ACC112 (cell line): ENCODE results near the gene GNB5.

Experiments
- H2AFZ ChIP-seq: fragments of 200-600 bp; sonication (generic); one replicate; pipeline ENCODE4 v1.6.0; 2017; ENCODE audit warnings: antibody characterized with exemption, low read length; ENCODE audit not compliant: unreplicated experiment
- H3K27ac ChIP-seq: fragments of 200-600 bp; sonication (generic); 2 replicates; pipeline ENCODE4 v1.5.1; 2014; ENCODE audit warnings: low read depth, mild to moderate bottlenecking, antibody characterized with exemption, low read length, moderate library complexity
- H3K27me3 ChIP-seq: fragments of 200-600 bp; sonication (generic); 2 replicates; pipeline ENCODE4 v1.6.1; 2014; ENCODE audit warnings: mild to moderate bottlenecking, antibody characterized with exemption, low read length, moderate library complexity, mixed read lengths; ENCODE audit not compliant: insufficient read depth
- H3K36me3 ChIP-seq: fragments of 200-600 bp; sonication (generic); 2 replicates; pipeline ENCODE4 v1.6.1; 2016; ENCODE audit warnings: mild to moderate bottlenecking, antibody characterized with exemption, low read length, moderate library complexity, mixed read lengths; ENCODE audit not compliant: insufficient read depth
- H3K4me1 ChIP-seq: fragments of 200-600 bp; sonication (generic); one replicate; pipeline ENCODE4 v1.6.1; 2016; ENCODE audit warnings: low read length, mixed read lengths; ENCODE audit not compliant: insufficient read depth, unreplicated experiment, control insufficient read depth
- H3K4me3 ChIP-seq: fragments of 200-600 bp; sonication (generic); 2 replicates; pipeline ENCODE4 v1.5.1; 2014; ENCODE audit warnings: mild to moderate bottlenecking, low read depth, low read length
- H3K79me2 ChIP-seq: fragments of 200-600 bp; sonication (generic); one replicate; pipeline ENCODE4 v1.6.0; 2016; ENCODE audit warnings: low read length; ENCODE audit not compliant: control insufficient read depth, unreplicated experiment, insufficient read depth

GNB5 gene

DNA sequence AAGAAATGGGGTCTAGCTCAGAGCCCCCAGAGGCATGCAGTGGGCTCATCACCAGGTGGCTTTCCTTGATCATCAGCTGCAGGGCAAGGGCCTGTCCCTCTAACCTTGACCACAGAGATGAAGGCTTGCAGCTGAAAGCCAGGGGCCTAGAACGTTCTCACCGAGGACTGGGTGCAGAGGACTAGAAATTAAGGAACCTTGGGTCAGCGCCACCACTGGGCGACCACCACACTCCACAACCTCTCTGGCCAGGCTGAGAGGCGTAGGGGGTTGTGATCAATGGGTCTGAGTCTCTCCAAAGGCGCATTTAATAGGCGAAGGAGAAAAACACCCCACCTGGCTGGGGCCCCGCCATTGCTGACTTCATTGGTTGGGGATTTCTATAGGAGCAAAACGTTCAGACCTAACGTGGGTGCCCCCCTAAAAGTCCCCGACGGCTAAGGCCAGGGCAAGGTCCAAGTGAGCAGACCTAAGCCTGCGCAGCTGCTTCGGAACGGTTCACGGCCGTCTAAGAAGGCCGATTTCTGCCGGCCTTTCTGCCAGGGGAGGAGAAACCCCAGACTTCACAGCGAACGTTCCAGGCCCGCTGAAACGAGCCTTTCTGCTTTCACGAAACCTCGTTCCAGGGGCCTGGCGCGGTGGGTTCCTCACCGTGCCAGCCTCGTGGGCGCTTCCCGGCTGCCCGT, 79.5 kb downstream of the GNB5 start:
- peak overlapping the region; percentile 77 for H2AFZ ChIP-seq
- peaks cover 10% of the 10 kb centered on the region for H3K4me1 ChIP-seq
- H3K36me3 ChIP-seq = no peaks in the 10 kb centered on the region
- no peaks in the 10 kb centered on the region for H3K79me2 ChIP-seq
- peak overlapping the region; percentile 75 for H3K4me3 ChIP-seq
- H3K27me3 ChIP-seq = no peaks in the 10 kb centered on the region
- H3K27ac ChIP-seq = no peak overlapping the region

DNA sequence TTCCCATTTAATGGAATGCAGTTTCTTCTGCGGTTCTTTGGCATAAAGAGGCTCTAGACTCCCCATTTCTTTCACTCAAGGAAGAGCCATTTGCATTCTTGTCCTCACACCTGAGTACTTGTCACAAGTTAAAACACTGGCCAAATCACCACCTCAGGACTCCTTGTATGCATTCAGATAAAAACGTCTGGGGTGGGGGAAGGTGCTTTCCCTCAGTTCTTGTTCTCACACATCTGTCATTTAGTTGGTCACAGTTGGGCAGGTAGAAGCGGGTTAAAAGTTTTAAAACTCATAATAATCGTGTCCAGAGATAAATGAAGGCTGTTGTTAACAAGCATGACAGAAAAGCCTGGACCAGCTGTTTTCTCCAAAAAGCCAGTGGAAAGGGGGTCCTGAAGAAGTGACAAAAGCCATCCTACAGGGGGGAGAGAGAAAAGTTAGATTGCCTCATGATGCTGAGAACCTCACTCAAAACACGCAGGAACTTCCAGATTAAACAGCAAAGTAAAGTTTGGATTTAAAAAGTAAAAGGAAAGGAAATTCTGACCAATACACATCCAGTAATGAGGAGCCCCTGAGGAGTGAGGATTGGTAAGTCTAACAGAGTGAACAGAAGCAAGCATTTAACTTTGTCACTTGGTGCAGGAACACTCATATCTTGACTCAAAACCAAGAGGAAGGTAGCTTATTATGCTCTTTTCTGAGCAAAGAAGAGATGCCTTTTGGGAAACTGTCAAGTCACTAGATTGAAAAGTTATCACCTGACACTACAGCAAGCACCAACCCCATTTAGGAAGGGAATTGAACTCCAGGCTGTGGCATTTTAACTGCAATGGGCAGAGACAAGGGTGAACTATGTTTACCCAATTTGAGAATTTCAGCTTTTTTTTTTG, 81.4 kb downstream of the GNB5 start:
- no peak overlapping the region for H2AFZ ChIP-seq
- no peaks in the 10 kb centered on the region for H3K79me2 ChIP-seq
- H3K4me3 ChIP-seq = no peak overlapping the region
- no peak overlapping the region for H3K27ac ChIP-seq
- no peaks in the 10 kb centered on the region for H3K36me3 ChIP-seq
- H3K4me1 ChIP-seq = no peaks in the 10 kb centered on the region
- H3K27me3 ChIP-seq = no peaks in the 10 kb centered on the region

DNA sequence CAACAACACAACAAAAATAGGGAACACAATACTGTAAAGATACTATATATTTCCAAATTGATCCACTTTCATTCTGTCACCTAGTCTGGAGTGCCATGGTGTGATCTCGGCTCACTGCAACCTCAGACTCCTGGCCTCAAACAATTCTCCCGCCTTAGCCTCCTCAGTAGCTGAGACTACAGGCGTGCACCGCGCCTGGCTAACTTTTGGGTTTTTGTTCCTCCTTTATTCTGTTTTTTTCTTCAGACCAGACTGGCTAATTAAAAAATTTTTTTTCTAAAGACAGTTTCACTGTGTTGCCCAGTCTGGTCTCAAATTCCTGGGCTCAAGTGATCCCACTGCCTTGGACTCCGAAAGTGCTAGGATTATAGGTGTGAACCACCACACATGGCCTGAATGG, 84.0 kb downstream of the GNB5 start:
- H3K27ac ChIP-seq = no peak overlapping the region
- no peak overlapping the region for H3K4me3 ChIP-seq

DNA sequence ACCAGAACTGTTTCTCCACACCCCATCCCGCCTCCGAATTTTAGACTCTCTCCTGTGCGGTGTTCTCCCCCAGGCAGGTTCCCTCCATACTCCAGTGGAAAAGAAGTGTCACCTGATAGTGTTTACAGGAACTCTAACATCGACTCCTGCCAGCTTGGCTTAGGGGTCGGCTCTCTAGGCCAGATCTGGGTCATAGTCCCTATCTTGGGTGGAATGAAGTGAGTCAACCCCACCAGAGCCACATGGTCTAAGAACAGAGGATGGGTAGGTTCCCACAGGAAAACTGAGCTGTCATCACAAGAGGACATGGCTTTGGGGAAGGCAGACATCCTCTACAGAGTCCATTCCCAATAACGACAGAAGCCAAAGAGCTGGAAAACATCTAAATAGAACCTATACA, 84.6 kb downstream of the GNB5 start:
- Histone ChIP-seq H3K36me3 (no peaks in the 10 kb centered on the region), H3K27me3 (no peaks in the 10 kb centered on the region), H3K79me2 (no peaks in the 10 kb centered on the region), H3K4me3 (no peak overlapping the region), H2AFZ (no peak overlapping the region), H3K4me1 (peaks cover 20% of the 10 kb centered on the region), H3K27ac (no peak overlapping the region)

More for the DNA sequence above, 84.0 kb downstream of the GNB5 start:
- no peaks in the 10 kb centered on the region for H3K27me3 ChIP-seq
- no peak overlapping the region for H2AFZ ChIP-seq
- no peaks in the 10 kb centered on the region for H3K36me3 ChIP-seq
- H3K79me2 ChIP-seq = no peaks in the 10 kb centered on the region
- peaks cover 20% of the 10 kb centered on the region for H3K4me1 ChIP-seq

DNA sequence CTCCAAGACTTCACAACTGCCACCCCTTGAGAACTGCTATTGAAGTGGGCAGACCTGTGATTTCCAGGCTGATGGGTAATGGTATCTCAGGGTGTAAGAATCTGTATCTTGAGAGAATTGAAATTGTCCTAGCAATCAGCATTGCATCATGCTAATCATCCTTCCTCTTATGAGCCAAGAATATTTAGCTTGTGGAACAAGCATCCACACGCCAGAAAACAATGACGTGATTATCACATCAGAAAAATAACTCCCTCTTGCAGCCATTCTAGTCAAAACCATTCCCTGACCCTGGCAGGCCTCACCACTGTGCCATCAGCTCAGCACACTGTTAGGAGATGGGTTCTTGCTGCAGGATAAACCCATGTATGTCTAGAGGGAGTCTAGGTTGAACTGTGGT, 85.3 kb downstream of the GNB5 start:
- Histone ChIP-seq H3K27ac (no peak overlapping the region), H2AFZ (no peak overlapping the region), H3K27me3 (no peaks in the 10 kb centered on the region), H3K4me3 (no peak overlapping the region), H3K36me3 (no peaks in the 10 kb centered on the region), H3K79me2 (no peaks in the 10 kb centered on the region), H3K4me1 (peaks cover 20% of the 10 kb centered on the region)

DNA sequence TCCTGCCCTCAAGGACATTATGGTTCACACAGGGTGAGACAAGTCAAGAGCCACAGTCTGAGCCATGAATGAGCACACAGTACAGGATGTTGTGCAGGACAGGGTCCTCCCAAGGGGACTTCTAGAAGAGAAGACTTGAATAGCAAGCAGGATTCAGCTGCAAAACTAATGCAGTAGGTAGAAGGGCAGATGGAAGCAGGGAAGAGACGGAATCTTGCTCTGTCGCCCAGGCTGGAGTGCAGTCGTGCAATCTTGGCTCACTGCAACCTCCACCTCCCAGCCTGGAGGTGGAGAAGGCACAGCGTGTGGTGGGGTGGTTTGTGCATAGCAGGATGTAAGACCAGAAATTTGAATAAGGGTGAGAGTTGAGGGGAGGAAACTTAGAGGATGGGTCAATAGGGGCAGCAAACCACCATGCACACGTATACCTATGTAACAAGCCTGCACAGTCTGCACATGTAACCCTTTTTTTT, 86.6 kb downstream of the GNB5 start:
- no peak overlapping the region for H3K27ac ChIP-seq
- H2AFZ ChIP-seq = no peak overlapping the region
- H3K4me1 ChIP-seq = peaks cover 20% of the 10 kb centered on the region
- H3K27me3 ChIP-seq = no peaks in the 10 kb centered on the region
- no peaks in the 10 kb centered on the region for H3K36me3 ChIP-seq
- no peak overlapping the region for H3K4me3 ChIP-seq
- no peaks in the 10 kb centered on the region for H3K79me2 ChIP-seq

DNA sequence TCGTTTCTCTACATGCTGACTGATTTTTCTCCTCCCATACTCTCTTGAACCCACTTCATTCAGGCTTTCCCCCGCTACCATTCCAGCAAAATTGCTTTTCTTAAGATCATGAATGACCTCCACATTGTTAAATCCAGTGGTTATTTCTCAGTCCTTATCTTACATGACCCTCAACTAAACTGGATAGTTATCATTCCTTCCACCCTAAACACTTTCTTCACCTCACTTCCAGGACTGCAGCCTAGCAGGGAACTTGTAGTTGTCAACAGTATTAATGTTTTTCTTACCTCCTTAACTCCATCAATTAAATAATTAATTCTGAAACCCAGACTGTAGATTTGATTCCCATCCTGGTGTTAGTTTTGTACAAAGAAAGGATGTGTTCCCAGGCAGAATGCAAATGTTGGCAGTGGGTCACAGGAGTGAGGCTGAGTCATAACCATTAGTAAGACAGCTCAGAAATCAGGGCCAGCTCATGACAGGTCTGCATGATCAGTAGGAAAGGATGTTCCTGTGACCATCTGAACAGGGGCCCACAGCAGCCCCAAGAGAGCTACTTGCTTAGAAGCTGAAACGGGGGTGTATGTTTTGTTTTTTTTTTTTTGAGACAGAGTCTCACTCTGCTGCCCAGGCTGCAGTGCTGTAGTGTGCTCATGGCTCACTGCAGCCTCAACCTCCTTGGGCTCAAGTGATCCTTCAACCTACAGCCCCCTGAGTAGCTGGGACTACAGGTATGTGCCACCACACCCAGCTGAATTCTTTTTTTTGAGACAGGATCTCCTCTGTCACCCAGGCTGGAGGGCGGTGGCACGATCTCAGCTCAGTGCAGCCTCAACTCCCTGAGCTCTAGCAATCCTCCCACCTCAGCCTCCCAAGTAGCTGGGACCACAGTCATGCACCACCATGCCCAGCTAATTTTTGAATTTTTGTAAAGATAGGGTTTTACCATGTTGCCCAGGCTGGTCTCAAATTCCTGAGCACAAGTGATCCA, 87.7 kb downstream of the GNB5 start:
- Histone ChIP-seq H3K27me3 (no peaks in the 10 kb centered on the region), H3K79me2 (no peaks in the 10 kb centered on the region), H3K4me1 (peaks cover 20% of the 10 kb centered on the region), H3K27ac (no peak overlapping the region; the same call in 1 of the 2 replicates), H3K4me3 (peak overlapping the region; percentile 65), H3K36me3 (no peaks in the 10 kb centered on the region), H2AFZ (peak overlapping the region; percentile 49)

DNA sequence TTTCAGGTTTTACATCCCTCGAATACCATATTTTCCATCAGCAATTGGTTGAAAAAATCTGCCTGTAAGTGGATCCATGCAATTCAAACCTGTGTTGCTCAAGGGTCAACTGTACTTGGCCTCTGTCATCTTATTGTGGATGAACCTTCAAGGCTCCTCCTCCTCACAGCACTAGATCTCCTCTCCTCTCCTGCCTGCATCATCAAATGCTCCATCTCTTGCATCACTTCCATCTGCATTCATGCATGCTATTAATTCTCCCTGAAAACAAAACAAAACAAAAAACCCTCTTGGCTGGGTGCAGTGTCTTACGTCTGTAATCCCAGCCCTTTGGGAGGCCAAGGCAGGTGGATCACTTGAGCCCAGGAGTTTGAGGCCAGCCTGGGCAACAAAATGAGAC, 88.7 kb downstream of the GNB5 start:
- no peak overlapping the region; the same call in 1 of the 2 replicates for H3K27ac ChIP-seq
- no peaks in the 10 kb centered on the region for H3K36me3 ChIP-seq
- H3K27me3 ChIP-seq = no peaks in the 10 kb centered on the region
- no peak overlapping the region for H3K4me3 ChIP-seq
- no peaks in the 10 kb centered on the region for H3K79me2 ChIP-seq
- H2AFZ ChIP-seq = no peak overlapping the region
- H3K4me1 ChIP-seq = peaks cover 29% of the 10 kb centered on the region

DNA sequence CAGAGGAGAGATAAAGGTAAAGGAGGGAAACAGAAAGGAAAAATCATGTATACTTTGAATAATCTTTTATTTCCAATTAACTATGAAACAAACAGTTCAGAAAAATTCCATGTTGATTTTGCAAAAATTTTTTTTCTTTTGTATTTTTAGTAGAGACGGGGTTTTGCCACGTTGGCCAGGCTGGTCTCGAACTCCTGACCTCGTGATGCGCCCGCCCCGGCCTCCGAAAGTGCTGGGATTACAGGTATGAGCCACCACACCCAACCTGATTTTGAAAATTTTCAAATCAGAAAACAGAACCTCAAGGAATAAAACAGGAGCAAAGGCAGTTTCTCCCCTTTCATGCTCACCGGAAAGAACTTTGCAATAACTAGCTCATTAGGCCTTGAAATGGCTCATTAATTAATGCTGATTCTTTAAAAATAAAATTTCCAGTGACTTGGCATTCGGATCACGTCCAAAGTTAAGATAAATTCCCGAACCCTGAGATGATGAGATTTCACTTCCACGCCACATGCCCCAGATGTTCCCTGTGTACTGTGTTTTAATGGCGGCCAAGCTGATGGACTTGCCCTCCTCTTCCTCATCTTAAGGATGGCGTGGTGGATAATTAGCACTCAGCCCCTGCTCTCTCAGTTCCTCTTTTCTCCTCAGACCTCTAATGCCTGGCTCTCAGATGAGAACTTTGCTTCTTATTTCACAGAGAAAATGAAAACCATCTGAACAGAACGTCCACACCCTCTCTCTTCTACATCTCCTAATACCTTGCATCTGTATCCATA, 89.5 kb downstream of the GNB5 start:
- H3K27me3 ChIP-seq = no peaks in the 10 kb centered on the region
- H3K36me3 ChIP-seq = no peaks in the 10 kb centered on the region
- H3K27ac ChIP-seq = no peak overlapping the region; the same call in 1 of the 2 replicates
- no peaks in the 10 kb centered on the region for H3K79me2 ChIP-seq
- H3K4me3 ChIP-seq = no peak overlapping the region
- H2AFZ ChIP-seq = no peak overlapping the region
- peaks cover 34% of the 10 kb centered on the region for H3K4me1 ChIP-seq
